Right ventricle myocardium inferior (tissue), 1 donor: ENCODE results near the gene COX8C. TPM values are rescaled to one million over a fixed set of nuclear protein-coding genes. Genes with fewer than 3 reads are reported as not detected.
"Not testable (repeated sequence)": the region's sequence is repeated elsewhere in the genome, so short reads cannot be mapped to it uniquely, and the experiment has no call there.

Source experiments
- ATAC-seq: fragments of 200-7000 bp; cut with Tn5 transposase; one replicate; pipeline ENCODE4 v1.9.1; 2020; ENCODE audit warnings: mild to moderate bottlenecking, moderate library complexity
- DNase-seq: peaks from one replicate; pipeline ENCODE4 v3.0.0; 2021; ENCODE audit errors: missing footprints
- intact Hi-C: fragments of 100-400 bp; cut with DNase I; formaldehyde crosslinking; loops from one replicate; pipeline ENCODE4 v1.11.0; 2022
- total RNA-seq: library from RNA; stranded (reverse); fragmentation: NEBNext Ultra II Directional; extraction: Animal tissue kit (Norgen Biotek cat#: 25700); gene quantifications from one replicate; pipeline ENCODE4 v1.2.1, GENCODE V29; 2021
- donor health status: DM: no; HTN: yes; CAD: no; lungs with severe emphysema.

Gene COX8C
- total RNA-seq, 1 donor from 2014 or later, result 0.51 TPM

GRCh38 chr14:93343797-93344196 lies 3.2 kb upstream of the COX8C start:
- no peak for ATAC-seq
- intact Hi-C loops, result no loop called here
- DNase-seq, result no peak

- DNase-seq, result no peak
- intact Hi-C loops, result no loop called here
Observed at GRCh38 chr14:93347850-93348249, 868 bp downstream of the COX8C start.

GRCh38 chr14:93348292-93348691 lies 1.3 kb downstream of the COX8C start:
- ATAC-seq (no peak), DNase-seq (no peak)
- intact Hi-C loops, result no loop called here

More at GRCh38 chr14:93347850-93348249, 868 bp downstream of the COX8C start:
- no peak for ATAC-seq

GRCh38 chr14:93354873-93355272 lies 7.9 kb downstream of the COX8C start:
- ATAC-seq, DNase-seq, intact Hi-C loops: not testable (repeated sequence)

- intact Hi-C loops, result no loop called here
- ATAC-seq, result no peak
- DNase-seq, result no peak
Observed at GRCh38 chr14:93368996-93369712, 22.2 kb downstream of the COX8C start.

- intact Hi-C loops, result no loop called here
- DNase-seq, result no peak
- no peak for ATAC-seq
Observed at GRCh38 chr14:93369713-93370266, 22.8 kb downstream of the COX8C start.

- intact Hi-C loops, result no loop called here
- ATAC-seq (no peak), DNase-seq (no peak)
Observed at GRCh38 chr14:93375673-93376156, 28.7 kb downstream of the COX8C start.

- intact Hi-C loops, result no loop called here
- DNase-seq, result no peak
- no peak for ATAC-seq
Observed at GRCh38 chr14:93379831-93380230, 32.8 kb downstream of the COX8C start.

- no peak for ATAC-seq
Observed at GRCh38 chr14:93381644-93382043, 34.7 kb downstream of the COX8C start.

GRCh38 chr14:93384256-93384655 lies 37.3 kb downstream of the COX8C start:
- ATAC-seq, DNase-seq, intact Hi-C loops: not testable (repeated sequence)

More at GRCh38 chr14:93381644-93382043, 34.7 kb downstream of the COX8C start:
- DNase-seq, result no peak
- intact Hi-C loops, result no loop called here

GRCh38 chr14:93395231-93395630 lies 48.2 kb downstream of the COX8C start:
- no peak for ATAC-seq
- no peak for DNase-seq
- intact Hi-C loops, result no loop called here

- DNase-seq (no peak), ATAC-seq (no peak)
- intact Hi-C loops, result no loop called here
Observed at GRCh38 chr14:93396456-93396855, 49.5 kb downstream of the COX8C start.

Other genes starting within 250 kb of the COX8C start
- 123 TPM for gene ITPK1, start 231.3 kb upstream of the COX8C start, total RNA-seq
- gene MOAP1, start 162.3 kb upstream of the COX8C start, total RNA-seq, result 52.5 TPM
- 23.0 TPM for gene LYSET, start 161.9 kb upstream of the COX8C start, total RNA-seq
- 15.6 TPM for gene GON7, start 140.1 kb upstream of the COX8C start, total RNA-seq
- 20.5 TPM for gene UBR7, start 139.9 kb upstream of the COX8C start, total RNA-seq
- 22.5 TPM for gene BTBD7, start 14.1 kb upstream of the COX8C start, total RNA-seq
- gene UNC79, start 83.8 kb downstream of the COX8C start, total RNA-seq, result 0.19 TPM